ENCODE data around the gene TBC1D20. TPM values are rescaled to one million over a fixed set of nuclear protein-coding genes. Genes with fewer than 3 reads are reported as not detected.

The TBC1D20 gene
- polyA plus RNA-seq, 3 donors from 2014 or later: 19.4 to 38.3 (median 33.2) TPM

GRCh38 chr20:431012-431904 is 31.1 kb downstream of the TBC1D20 start:
- peaks cover 2 to 48% (median 7%) of the 10 kb centered on the region in 3 donors for H3K36me3 Mint-ChIP-seq
- H3K4me1 Mint-ChIP-seq: peaks cover 37 to 49% of the 10 kb centered on the region in 2 donors
- H3K4me3 Mint-ChIP-seq: no peak overlapping the region
- no peak for DNase-seq
- H3K27ac Mint-ChIP-seq: peak overlapping the region; percentile 46 to 93 (median 61)
- H3K9me3 Mint-ChIP-seq: no peaks in the 10 kb centered on the region
- peaks cover 2 to 6% (median 6%) of the 10 kb centered on the region in 3 donors for H3K27me3 Mint-ChIP-seq (ENCODE audit: low read depth in 3 of 3)

- DNase-seq: no peak
- Mint-ChIP-seq H3K27me3 (ENCODE audit: low read depth in 3 of 3) (peaks cover 2 to 6% (median 6%) of the 10 kb centered on the region in 3 donors), H3K27ac (peak overlapping the region in 5 of 6 donors; percentile 46 to 62 (median 55)), H3K4me1 (peaks cover 28 to 41% of the 10 kb centered on the region in 2 donors), H3K36me3 (peaks cover 4 to 42% (median 4%) of the 10 kb centered on the region in 3 donors), H3K4me3 (no peak overlapping the region), H3K9me3 (no peaks in the 10 kb centered on the region)
Observed at GRCh38 chr20:430091-430999, 32.0 kb downstream of the TBC1D20 start.

- H3K4me3 Mint-ChIP-seq: no peak overlapping the region
- peaks cover 2 to 6% (median 4%) of the 10 kb centered on the region in 3 donors for H3K27me3 Mint-ChIP-seq (ENCODE audit: low read depth in 3 of 3)
- H3K4me1 Mint-ChIP-seq: peaks cover 13 to 27% of the 10 kb centered on the region in 2 donors
- no peak for DNase-seq
- no peaks in the 10 kb centered on the region for H3K9me3 Mint-ChIP-seq
- no peak overlapping the region for H3K27ac Mint-ChIP-seq
- H3K36me3 Mint-ChIP-seq: peaks cover 4 to 45% (median 4%) of the 10 kb centered on the region in 3 donors
Observed at GRCh38 chr20:428658-429200, 33.6 kb downstream of the TBC1D20 start.

- peak overlapping the region in 2 of 6 donors; percentile 28 to 53 for H3K27ac Mint-ChIP-seq
- peaks cover 7 to 20% of the 10 kb centered on the region in 2 donors for H3K4me1 Mint-ChIP-seq
- no peaks in the 10 kb centered on the region for H3K9me3 Mint-ChIP-seq
- no peak for DNase-seq
- H3K27me3 Mint-ChIP-seq (ENCODE audit: low read depth in 3 of 3): peaks cover 0 to 2% (median 0%) of the 10 kb centered on the region in 3 donors
- peaks cover 4 to 39% (median 4%) of the 10 kb centered on the region in 3 donors for H3K36me3 Mint-ChIP-seq
- H3K4me3 Mint-ChIP-seq: no peak overlapping the region
Observed at GRCh38 chr20:427849-428657, 34.3 kb downstream of the TBC1D20 start.

- Mint-ChIP-seq H3K4me3 (no peak overlapping the region), H3K36me3 (peaks cover 4 to 40% (median 4%) of the 10 kb centered on the region in 3 donors), H3K27me3 (ENCODE audit: low read depth in 3 of 3) (peaks cover 0 to 2% (median 0%) of the 10 kb centered on the region in 3 donors), H3K4me1 (peaks cover 5 to 14% of the 10 kb centered on the region in 2 donors), H3K9me3 (no peaks in the 10 kb centered on the region), H3K27ac (peak overlapping the region in 1 of 6 donors; percentile 28)
- DNase-seq: no peak
Observed at GRCh38 chr20:427401-427800, 34.9 kb downstream of the TBC1D20 start.

- peaks cover 0 to under 1% (median 0%) of the 10 kb centered on the region in 3 donors for H3K27me3 Mint-ChIP-seq (ENCODE audit: low read depth in 3 of 3)
- peak overlapping the region in 2 of 6 donors; percentile 54 to 62 for H3K27ac Mint-ChIP-seq
- DNase-seq: no peak
- H3K4me3 Mint-ChIP-seq: no peak overlapping the region
- H3K36me3 Mint-ChIP-seq: peaks cover 5 to 47% (median 6%) of the 10 kb centered on the region in 3 donors
- H3K9me3 Mint-ChIP-seq: no peaks in the 10 kb centered on the region
- H3K4me1 Mint-ChIP-seq: peaks cover 6 to 11% of the 10 kb centered on the region in 2 donors
Observed at GRCh38 chr20:426566-426965, 35.8 kb downstream of the TBC1D20 start.

- peaks cover 0 to 2% (median 0%) of the 10 kb centered on the region in 3 donors for H3K27me3 Mint-ChIP-seq (ENCODE audit: low read depth in 3 of 3)
- H3K27ac Mint-ChIP-seq: peak overlapping the region in 5 of 6 donors; percentile 9 to 62 (median 31)
- no peak for DNase-seq
- no peaks in the 10 kb centered on the region for H3K9me3 Mint-ChIP-seq
- H3K36me3 Mint-ChIP-seq: peaks cover 8 to 34% (median 8%) of the 10 kb centered on the region in 3 donors
- peaks cover 10% of the 10 kb centered on the region in 2 donors for H3K4me1 Mint-ChIP-seq
- H3K4me3 Mint-ChIP-seq: no peak overlapping the region
Observed at GRCh38 chr20:421685-422250, 40.6 kb downstream of the TBC1D20 start.

- Mint-ChIP-seq H3K36me3 (peaks cover 4 to 32% (median 4%) of the 10 kb centered on the region in 3 donors), H3K4me1 (peaks cover 11 to 18% of the 10 kb centered on the region in 2 donors), H3K4me3 (no peak overlapping the region), H3K9me3 (no peaks in the 10 kb centered on the region), H3K27ac (peak overlapping the region in 4 of 6 donors; percentile 9 to 60 (median 23)), H3K27me3 (ENCODE audit: low read depth in 3 of 3) (peaks cover 0 to 2% (median 0%) of the 10 kb centered on the region in 3 donors)
- no peak for DNase-seq
Observed at GRCh38 chr20:420721-421574, 41.4 kb downstream of the TBC1D20 start.

- Mint-ChIP-seq H3K4me1 (peaks cover 13 to 26% of the 10 kb centered on the region in 2 donors), H3K9me3 (no peaks in the 10 kb centered on the region), H3K27me3 (ENCODE audit: low read depth in 3 of 3) (peaks cover 0 to 2% (median 0%) of the 10 kb centered on the region in 3 donors), H3K4me3 (no peak overlapping the region), H3K36me3 (peaks cover 9 to 39% (median 9%) of the 10 kb centered on the region in 3 donors), H3K27ac (peak overlapping the region in 1 of 6 donors; percentile 58)
- DNase-seq: no peak
Observed at GRCh38 chr20:420166-420620, 42.1 kb downstream of the TBC1D20 start.

GRCh38 chr20:419556-420165 is 42.7 kb downstream of the TBC1D20 start:
- Mint-ChIP-seq H3K36me3 (peaks cover 9 to 39% (median 9%) of the 10 kb centered on the region in 3 donors), H3K4me3 (no peak overlapping the region), H3K27ac (no peak overlapping the region)

GRCh38 chr20:418858-419365 is 43.4 kb downstream of the TBC1D20 start:
- H3K36me3 Mint-ChIP-seq: peaks cover 9 to 33% (median 9%) of the 10 kb centered on the region in 3 donors
- peaks cover 0 to 2% (median 0%) of the 10 kb centered on the region in 3 donors for H3K27me3 Mint-ChIP-seq (ENCODE audit: low read depth in 3 of 3)
- no peak overlapping the region for H3K4me3 Mint-ChIP-seq
- peak overlapping the region in 1 of 6 donors; percentile 40 for H3K27ac Mint-ChIP-seq
- peaks cover 12 to 39% of the 10 kb centered on the region in 2 donors for H3K4me1 Mint-ChIP-seq
- DNase-seq: no peak
- H3K9me3 Mint-ChIP-seq: no peaks in the 10 kb centered on the region

More at GRCh38 chr20:419556-420165, 42.7 kb downstream of the TBC1D20 start:
- no peak for DNase-seq
- H3K9me3 Mint-ChIP-seq: no peaks in the 10 kb centered on the region
- peaks cover 13 to 31% of the 10 kb centered on the region in 2 donors for H3K4me1 Mint-ChIP-seq
- peaks cover 0 to 2% (median 0%) of the 10 kb centered on the region in 3 donors for H3K27me3 Mint-ChIP-seq (ENCODE audit: low read depth in 3 of 3)
